GM18511 (cell line): ENCODE data around the gene TAF4.

Experiments
- ATAC-seq: cut with Tn5 transposase; IDR thresholded peaks from one replicate; pipeline ENCODE4 v1.9.1; 2021; ENCODE audit warnings: mild to moderate bottlenecking, moderate library complexity; ENCODE audit not compliant: unreplicated experiment

The TAF4 gene

GRCh38 chr20:62045529-62046285 is 20.0 kb downstream of the TAF4 start:
- no peak for ATAC-seq

GRCh38 chr20:62045118-62045517 is 20.6 kb downstream of the TAF4 start:
- ATAC-seq = no peak

- ATAC-seq = no peak
Measured at GRCh38 chr20:62044631-62045030, 21.1 kb downstream of the TAF4 start.

- no peak for ATAC-seq
Measured at GRCh38 chr20:62043131-62043914, 22.4 kb downstream of the TAF4 start.

GRCh38 chr20:62042025-62042820 is 23.5 kb downstream of the TAF4 start:
- no peak for ATAC-seq

- no peak for ATAC-seq
Measured at GRCh38 chr20:62040933-62041332, 24.7 kb downstream of the TAF4 start.

- ATAC-seq = no peak
Measured at GRCh38 chr20:62040381-62040922, 25.2 kb downstream of the TAF4 start.

- ATAC-seq = no peak
Measured at GRCh38 chr20:62039738-62040137, 25.9 kb downstream of the TAF4 start.

GRCh38 chr20:62032609-62033368 is 32.9 kb downstream of the TAF4 start:
- ATAC-seq = no peak

GRCh38 chr20:62031462-62032092 is 34.1 kb downstream of the TAF4 start:
- no peak for ATAC-seq

GRCh38 chr20:62030834-62031434 is 34.7 kb downstream of the TAF4 start:
- peak; percentile 81 for ATAC-seq

- ATAC-seq = no peak
Measured at GRCh38 chr20:62030357-62030756, 35.3 kb downstream of the TAF4 start.

GRCh38 chr20:62029949-62030348 is 35.7 kb downstream of the TAF4 start:
- ATAC-seq = no peak

GRCh38 chr20:62029296-62029695 is 36.4 kb downstream of the TAF4 start:
- ATAC-seq = no peak

- no peak for ATAC-seq
Measured at GRCh38 chr20:62028384-62028783, 37.3 kb downstream of the TAF4 start.

GRCh38 chr20:62027698-62028321 is 37.9 kb downstream of the TAF4 start:
- no peak for ATAC-seq

- no peak for ATAC-seq
Measured at GRCh38 chr20:62027116-62027515, 38.6 kb downstream of the TAF4 start.

- no peak for ATAC-seq
Measured at GRCh38 chr20:62026564-62026856, 39.2 kb downstream of the TAF4 start.

GRCh38 chr20:62025832-62026563 is 39.7 kb downstream of the TAF4 start:
- no peak for ATAC-seq
